ENCODE data around the gene COLEC12. TPM values are rescaled to one million over a fixed set of nuclear protein-coding genes. Genes with fewer than 3 reads are reported as not detected.
"Not testable (repeated sequence)": the region's sequence is repeated elsewhere in the genome, so short reads cannot be mapped to it uniquely, and the experiment has no call there.

Gene COLEC12
- total and polyA plus RNA-seq, 3 donors from 2014 or later = 4.5 to 10.4 (median 8.1) TPM

DNA sequence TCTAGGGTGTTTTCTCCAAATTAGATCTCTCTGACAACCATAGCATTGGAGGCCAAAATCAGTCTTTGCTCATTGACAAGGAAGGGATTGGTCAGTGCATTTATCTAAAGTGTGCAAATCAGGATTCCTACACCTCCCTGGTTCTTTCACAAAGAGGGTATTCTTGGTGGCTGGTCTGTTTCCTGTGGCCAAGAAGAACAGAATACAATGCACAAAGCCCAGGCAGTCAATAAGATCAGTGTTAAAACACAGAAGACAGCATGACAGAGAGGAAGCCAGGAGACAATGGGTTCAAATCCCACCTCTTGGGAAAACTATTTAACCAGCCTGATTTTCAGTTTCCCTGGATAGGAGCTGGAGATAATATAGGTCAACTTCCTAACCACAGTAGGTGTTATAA is 186.6 kb downstream of the COLEC12 start:
- Histone ChIP-seq H3K4me1 (no peaks in the 10 kb centered on the region), H3K27me3 (no peaks in the 10 kb centered on the region), H3K4me3 (no peak overlapping the region), H3K27ac (no peak overlapping the region), H3K36me3 (ENCODE audit: low read depth, missing control alignments) (no peaks in the 10 kb centered on the region), H3K9me3 (no peaks in the 10 kb centered on the region)
- no peak for DNase-seq
- TF ChIP-seq POLR2A (IDR thresholded peaks at IDR 0.05) (no peak), CTCF (IDR thresholded peaks at IDR 0.05) (no peak)
- intact Hi-C loops (cut with DNase I; ENCODE audit: low total_unique reads) = no loop called here

GRCh38 chr18:312415-312814 is 188.1 kb downstream of the COLEC12 start:
- H3K4me3 ChIP-seq = no peak overlapping the region
- no peak for DNase-seq
- H3K27me3 ChIP-seq = no peaks in the 10 kb centered on the region
- no peaks in the 10 kb centered on the region for H3K4me1 ChIP-seq
- WGBS, 2 donors = 58 to 60% methylated on average over 4 of the region's 4 CpGs
- TF ChIP-seq POLR2A (IDR thresholded peaks at IDR 0.05) (no peak), CTCF (IDR thresholded peaks at IDR 0.05) (no peak)
- no peaks in the 10 kb centered on the region for H3K36me3 ChIP-seq (ENCODE audit: low read depth, missing control alignments)
- H3K9me3 ChIP-seq = no peaks in the 10 kb centered on the region
- intact Hi-C loops (cut with DNase I; ENCODE audit: low total_unique reads) = no loop called here
- H3K27ac ChIP-seq = no peak overlapping the region

- no peak for TF ChIP-seq CTCF (IDR thresholded peaks at IDR 0.05)
- TF ChIP-seq POLR2A (IDR thresholded peaks at IDR 0.05) = no peak
- Histone ChIP-seq H3K36me3 (ENCODE audit: low read depth, missing control alignments) (no peaks in the 10 kb centered on the region), H3K27me3 (no peaks in the 10 kb centered on the region), H3K27ac (no peak overlapping the region), H3K4me1 (no peaks in the 10 kb centered on the region), H3K4me3 (no peak overlapping the region), H3K9me3 (no peaks in the 10 kb centered on the region)
- intact Hi-C loops (cut with DNase I; ENCODE audit: low total_unique reads) = no loop called here
- DNase-seq = no peak
These were observed 190.5 kb downstream of the COLEC12 start for GRCh38 chr18:310042-310441.

DNA sequence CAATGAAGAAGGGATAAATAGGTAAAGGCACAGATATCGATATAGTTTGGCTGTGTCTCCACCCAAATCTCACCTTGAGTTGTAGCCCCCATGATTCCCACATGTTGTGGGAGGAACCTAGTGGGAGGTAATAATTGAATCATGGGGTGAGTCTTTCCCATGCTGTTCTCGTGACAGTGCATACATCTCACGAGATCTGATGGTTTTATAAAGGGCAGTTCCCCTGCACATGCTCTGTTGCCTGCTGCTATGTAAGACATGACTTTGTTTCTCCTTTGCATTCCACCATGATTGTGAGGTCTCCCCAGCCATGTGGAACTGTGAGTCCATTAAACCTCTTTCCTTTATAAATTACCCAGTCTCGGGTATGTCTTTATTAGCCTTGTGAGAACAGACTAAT is 192.4 kb downstream of the COLEC12 start:
- H3K36me3 ChIP-seq (ENCODE audit: low read depth, missing control alignments); intact Hi-C loops (cut with DNase I; ENCODE audit: low total_unique reads); H3K9me3 ChIP-seq; H3K4me1 ChIP-seq; H3K27ac ChIP-seq; DNase-seq; H3K27me3 ChIP-seq; H3K4me3 ChIP-seq: not testable (repeated sequence)
- 90 to 98% methylated on average over 4 of the region's 4 CpGs for WGBS, 2 donors

DNA sequence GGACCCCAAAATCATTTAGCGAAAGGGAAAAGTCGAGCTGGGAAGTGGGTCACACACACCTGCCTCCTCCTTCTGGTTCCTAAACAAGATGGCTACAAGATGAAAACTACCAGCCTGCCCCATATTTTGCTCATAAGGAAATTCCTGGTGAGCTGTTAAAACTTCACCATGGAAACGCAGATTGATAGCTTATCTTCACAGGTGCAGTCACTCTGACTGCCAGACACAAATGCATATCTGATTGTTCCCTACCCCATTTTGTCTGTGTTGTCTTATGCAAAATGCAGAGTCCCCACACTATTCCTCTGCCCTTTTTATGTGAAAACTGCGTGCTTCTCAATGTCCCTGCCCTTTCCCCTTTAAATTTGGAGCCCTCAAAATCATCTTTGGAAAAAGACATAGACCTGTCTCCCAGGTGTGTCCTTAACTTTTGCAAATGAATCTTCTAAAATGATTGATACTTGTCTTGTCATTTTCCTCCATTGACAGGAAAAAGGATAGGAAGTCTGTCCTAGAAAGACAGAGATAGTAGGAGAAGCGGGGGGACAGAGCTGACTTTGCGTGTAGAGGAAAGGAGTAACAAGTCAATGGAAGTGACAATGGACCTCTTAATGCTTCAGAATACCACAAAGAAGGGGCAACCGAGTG is 193.8 kb downstream of the COLEC12 start:
- no peaks in the 10 kb centered on the region for H3K36me3 ChIP-seq (ENCODE audit: low read depth, missing control alignments)
- TF ChIP-seq POLR2A (IDR thresholded peaks at IDR 0.05) (no peak), CTCF (IDR thresholded peaks at IDR 0.05) (no peak)
- no peak overlapping the region for H3K27ac ChIP-seq
- H3K27me3 ChIP-seq = no peaks in the 10 kb centered on the region
- no peaks in the 10 kb centered on the region for H3K9me3 ChIP-seq
- no peaks in the 10 kb centered on the region for H3K4me1 ChIP-seq
- intact Hi-C loops (cut with DNase I; ENCODE audit: low total_unique reads) = no loop called here
- 82 to 94% methylated on average over 7 of the region's 7 CpGs for WGBS, 2 donors
- DNase-seq = no peak
- H3K4me3 ChIP-seq = no peak overlapping the region

Data from testis (tissue), 3 donors.